ENCODE measurements around the gene RFK. TPM values are rescaled to one million over a fixed set of nuclear protein-coding genes. Genes with fewer than 3 reads are reported as not detected.

The RFK gene
- total RNA-seq, 4 donors from 2014 or later: 27.5 to 92.0 (median 57.5) TPM

DNA sequence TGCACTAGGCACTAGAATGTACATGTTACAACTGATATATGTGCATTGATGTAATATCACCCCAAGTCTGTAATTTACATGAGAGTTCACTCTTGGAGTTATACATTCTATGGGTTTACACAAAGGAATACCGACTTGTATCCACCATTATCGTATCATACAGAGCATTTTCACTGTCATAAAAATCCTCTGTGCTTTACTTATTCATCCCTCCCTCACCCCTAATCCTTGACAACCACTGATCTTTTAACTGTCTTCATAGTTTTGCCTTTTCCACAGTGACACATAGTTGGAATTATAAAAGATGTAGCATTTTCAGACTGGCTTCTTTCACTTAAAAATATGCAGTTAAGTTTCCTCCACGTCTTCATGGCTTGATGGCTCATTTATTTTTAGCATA, 11.1 kb upstream of the RFK start:
- 76 to 79% methylated on average over 3 of the region's 3 CpGs for WGBS, 2 donors (ENCODE audit: low coverage in 1 of 2)
- intact Hi-C loops (cut with DNase I; ENCODE audit: low total_unique reads): no loop called here
- Histone ChIP-seq H3K9me3 (no peaks in the 10 kb centered on the region), H3K4me1 (peaks cover 3 to 24% (median 16%) of the 10 kb centered on the region in 4 donors), H3K27me3 (no peaks in the 10 kb centered on the region), H3K4me3 (no peak overlapping the region), H3K36me3 (no peaks in the 10 kb centered on the region), H3K27ac (no peak overlapping the region)
- TF ChIP-seq POLR2AphosphoS5 (IDR thresholded peaks at IDR 0.05) (no peak), POLR2A (IDR thresholded peaks at IDR 0.05) (no peak), EP300 (IDR thresholded peaks at IDR 0.05; ENCODE audit: low read depth) (no peak)
- TF ChIP-seq, protein P1, sequence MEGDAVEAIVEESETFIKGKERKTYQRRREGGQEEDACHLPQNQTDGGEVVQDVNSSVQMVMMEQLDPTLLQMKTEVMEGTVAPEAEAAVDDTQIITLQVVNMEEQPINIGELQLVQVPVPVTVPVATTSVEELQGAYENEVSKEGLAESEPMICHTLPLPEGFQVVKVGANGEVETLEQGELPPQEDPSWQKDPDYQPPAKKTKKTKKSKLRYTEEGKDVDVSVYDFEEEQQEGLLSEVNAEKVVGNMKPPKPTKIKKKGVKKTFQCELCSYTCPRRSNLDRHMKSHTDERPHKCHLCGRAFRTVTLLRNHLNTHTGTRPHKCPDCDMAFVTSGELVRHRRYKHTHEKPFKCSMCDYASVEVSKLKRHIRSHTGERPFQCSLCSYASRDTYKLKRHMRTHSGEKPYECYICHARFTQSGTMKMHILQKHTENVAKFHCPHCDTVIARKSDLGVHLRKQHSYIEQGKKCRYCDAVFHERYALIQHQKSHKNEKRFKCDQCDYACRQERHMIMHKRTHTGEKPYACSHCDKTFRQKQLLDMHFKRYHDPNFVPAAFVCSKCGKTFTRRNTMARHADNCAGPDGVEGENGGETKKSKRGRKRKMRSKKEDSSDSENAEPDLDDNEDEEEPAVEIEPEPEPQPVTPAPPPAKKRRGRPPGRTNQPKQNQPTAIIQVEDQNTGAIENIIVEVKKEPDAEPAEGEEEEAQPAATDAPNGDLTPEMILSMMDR (IDR thresholded peaks at IDR 0.05): no peak
- in situ Hi-C loops (cut with MboI; ENCODE audit: low pct_ligation_motif_present in 1 of 4, low pct_unique_long_range_greater_than_20kb in 1 of 4, low sequenced_read_pairs in 3 of 4): loop anchor here in 1 of 4 donors (10.0 kb wide), 1 partner anchor 249 kb away; no protein-coding TSS in a partner anchor
- DNase-seq: no peak

DNA sequence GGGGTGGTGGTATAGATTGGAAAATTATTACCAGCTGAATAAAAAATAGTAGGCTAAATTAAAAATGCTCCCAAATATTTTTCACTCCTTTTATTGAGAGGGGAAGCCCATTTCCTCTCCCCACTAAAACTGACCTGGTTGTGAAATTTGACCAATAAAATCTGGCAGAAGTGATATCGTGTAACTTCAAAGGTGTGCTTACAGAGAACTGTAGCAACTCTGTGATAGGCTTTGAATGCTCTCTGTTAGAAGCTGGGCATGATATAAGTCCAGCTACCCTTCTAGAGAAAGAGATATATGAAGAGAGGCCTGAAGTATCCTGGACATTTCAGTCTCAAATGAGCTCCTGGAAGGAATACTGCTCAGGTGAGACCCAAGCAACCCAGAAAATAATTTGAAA, 10.2 kb upstream of the RFK start:
- whole genome bisulfite sequencing, 2 donors (ENCODE audit: low coverage in 1 of 2): 30 to 45% methylated on average over 1 of the region's 1 CpG
- H3K9me3 ChIP-seq: no peaks in the 10 kb centered on the region
- no peak overlapping the region for H3K27ac ChIP-seq
- no peak overlapping the region for H3K4me3 ChIP-seq
- in situ Hi-C loops (cut with MboI; ENCODE audit: low pct_ligation_motif_present in 1 of 4, low pct_unique_long_range_greater_than_20kb in 1 of 4, low sequenced_read_pairs in 3 of 4): loop anchor here in 1 of 4 donors (10.0 kb wide), 1 partner anchor 250 kb away; no protein-coding TSS in a partner anchor
- intact Hi-C loops (cut with DNase I; ENCODE audit: low total_unique reads): no loop called here
- no peak for DNase-seq
- H3K36me3 ChIP-seq: no peaks in the 10 kb centered on the region
- H3K4me1 ChIP-seq: peaks cover 3 to 24% (median 16%) of the 10 kb centered on the region in 4 donors
- no peaks in the 10 kb centered on the region for H3K27me3 ChIP-seq
- no peak for TF ChIP-seq POLR2AphosphoS5 (IDR thresholded peaks at IDR 0.05)
- no peak for TF ChIP-seq POLR2A (IDR thresholded peaks at IDR 0.05)
- TF ChIP-seq, protein P1 (IDR thresholded peaks at IDR 0.05): no peak
- TF ChIP-seq EP300 (IDR thresholded peaks at IDR 0.05; ENCODE audit: low read depth): no peak

GRCh38 chr9:76403352-76403751, 9.1 kb upstream of the RFK start:
- Histone ChIP-seq H3K27me3 (no peaks in the 10 kb centered on the region), H3K4me3 (peak overlapping the region in 1 of 4 donors; percentile 12), H3K4me1 (peaks cover 3 to 24% (median 16%) of the 10 kb centered on the region in 4 donors), H3K27ac (peak overlapping the region; percentile 36 to 70 (median 64)), H3K9me3 (no peaks in the 10 kb centered on the region), H3K36me3 (no peaks in the 10 kb centered on the region)
- in situ Hi-C loops (cut with MboI; ENCODE audit: low pct_ligation_motif_present in 1 of 4, low pct_unique_long_range_greater_than_20kb in 1 of 4, low sequenced_read_pairs in 3 of 4): loop anchor here in 1 of 4 donors (10.0 kb wide), 1 partner anchor 251 kb away; no protein-coding TSS in a partner anchor
- DNase-seq: no peak
- intact Hi-C loops (cut with DNase I; ENCODE audit: low total_unique reads): no loop called here
- TF ChIP-seq POLR2AphosphoS5 (IDR thresholded peaks at IDR 0.05): peak in 1 of 3 donors; percentile 12
- TF ChIP-seq, protein P1 (IDR thresholded peaks at IDR 0.05): peak; percentile 44 to 81 (median 53)
- no peak for TF ChIP-seq POLR2A (IDR thresholded peaks at IDR 0.05)
- WGBS, 2 donors (ENCODE audit: low coverage in 1 of 2): 0 to 4% methylated on average over 2 of the region's 2 CpGs

- peak overlapping the region; percentile 35 to 70 (median 64) for H3K27ac ChIP-seq
- H3K27me3 ChIP-seq: no peaks in the 10 kb centered on the region
- DNase-seq: peak; percentile 30
- TF ChIP-seq EP300 (IDR thresholded peaks at IDR 0.05; ENCODE audit: low read depth) (no peak), POLR2A (IDR thresholded peaks at IDR 0.05) (no peak), POLR2AphosphoS5 (IDR thresholded peaks at IDR 0.05) (peak in 1 of 3 donors; percentile 21)
- TF ChIP-seq, protein P1 (IDR thresholded peaks at IDR 0.05): peak in 1 of 5 experiments; percentile 26
- peaks cover 3 to 24% (median 16%) of the 10 kb centered on the region in 4 donors for H3K4me1 ChIP-seq
- in situ Hi-C loops (cut with MboI; ENCODE audit: low pct_ligation_motif_present in 1 of 4, low pct_unique_long_range_greater_than_20kb in 1 of 4, low sequenced_read_pairs in 3 of 4): loop anchor here in 1 of 4 donors (10.0 kb wide), 1 partner anchor 253 kb away; no protein-coding TSS in a partner anchor
- WGBS, 2 donors (ENCODE audit: low coverage in 1 of 2): 44 to 46% methylated on average over 3 of the region's 3 CpGs
- no peaks in the 10 kb centered on the region for H3K36me3 ChIP-seq
- no peaks in the 10 kb centered on the region for H3K9me3 ChIP-seq
- H3K4me3 ChIP-seq: no peak overlapping the region
- intact Hi-C loops (cut with DNase I; ENCODE audit: low total_unique reads): no loop called here
Observed at GRCh38 chr9:76401580-76402354, 7.5 kb upstream of the RFK start.

Data from transverse colon (tissue), 4 donors.